Measurements from ENCODE around the gene EGFR.

Gene EGFR

GRCh38 chr7:55013851-55014250 is 5.0 kb upstream of the EGFR start:
- no peak for DNase-seq (ENCODE audit: low read depth, low spot score)
- Histone ChIP-seq H3K4me3 (ENCODE audit: low read length) (no peak overlapping the region), H3K36me3 (ENCODE audit: control insufficient read depth, insufficient read depth, low read length) (no peaks in the 10 kb centered on the region), H3K4me1 (ENCODE audit: control insufficient read depth, insufficient read depth, low read length) (no peaks in the 10 kb centered on the region), H3K27ac (ENCODE audit: low read length) (no peak overlapping the region), H3K9me3 (ENCODE audit: control insufficient read depth, insufficient read depth, low read length) (no peaks in the 10 kb centered on the region), H3K27me3 (ENCODE audit: control insufficient read depth, insufficient read depth, low read length) (peaks cover 13% of the 10 kb centered on the region)
- no CpG with 5 or more reads among the region's 1 CpG for WGBS (ENCODE audit: insufficient coverage, insufficient read length)

GRCh38 chr7:55016061-55016745 is 2.6 kb upstream of the EGFR start:
- peaks cover 26% of the 10 kb centered on the region for H3K27me3 ChIP-seq (ENCODE audit: control insufficient read depth, insufficient read depth, low read length)

DNA sequence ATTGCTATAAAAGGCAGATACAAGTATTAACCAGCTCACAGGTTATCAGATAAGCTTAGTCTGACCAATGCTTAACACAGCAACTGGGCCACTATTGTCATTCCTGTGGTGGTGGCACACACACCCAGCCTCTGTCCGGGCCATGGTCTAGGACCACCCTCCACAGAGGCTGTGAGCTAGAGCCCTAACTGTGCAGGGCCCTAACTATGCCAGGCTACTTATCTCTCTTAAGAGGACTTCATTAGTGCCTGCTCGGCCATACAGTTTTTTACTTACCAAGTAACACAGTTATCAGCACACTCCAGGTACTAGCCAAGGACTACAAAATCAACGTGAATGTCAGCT is 2.1 kb upstream of the EGFR start:
- Histone ChIP-seq H3K36me3 (ENCODE audit: control insufficient read depth, insufficient read depth, low read length) (no peaks in the 10 kb centered on the region), H3K27me3 (ENCODE audit: control insufficient read depth, insufficient read depth, low read length) (peaks cover 28% of the 10 kb centered on the region), H3K9me3 (ENCODE audit: control insufficient read depth, insufficient read depth, low read length) (no peaks in the 10 kb centered on the region), H3K4me3 (ENCODE audit: low read length) (no peak overlapping the region), H3K27ac (ENCODE audit: low read length) (no peak overlapping the region), H3K4me1 (ENCODE audit: control insufficient read depth, insufficient read depth, low read length) (peaks cover 2% of the 10 kb centered on the region; the same call in 1 of the 2 replicates)
- no CpG with 5 or more reads among the region's 3 CpGs for WGBS (ENCODE audit: insufficient coverage, insufficient read length)
- no peak for DNase-seq (ENCODE audit: low read depth, low spot score)

More at GRCh38 chr7:55016061-55016745, 2.6 kb upstream of the EGFR start:
- Histone ChIP-seq H3K27ac (ENCODE audit: low read length) (no peak overlapping the region), H3K36me3 (ENCODE audit: control insufficient read depth, insufficient read depth, low read length) (no peaks in the 10 kb centered on the region), H3K9me3 (ENCODE audit: control insufficient read depth, insufficient read depth, low read length) (no peaks in the 10 kb centered on the region), H3K4me1 (ENCODE audit: control insufficient read depth, insufficient read depth, low read length) (peaks cover 2% of the 10 kb centered on the region; the same call in 1 of the 2 replicates), H3K4me3 (ENCODE audit: low read length) (no peak overlapping the region)
- DNase-seq (ENCODE audit: low read depth, low spot score): no peak
- WGBS (ENCODE audit: insufficient coverage, insufficient read length): no CpG with 5 or more reads among the region's 5 CpGs

DNA sequence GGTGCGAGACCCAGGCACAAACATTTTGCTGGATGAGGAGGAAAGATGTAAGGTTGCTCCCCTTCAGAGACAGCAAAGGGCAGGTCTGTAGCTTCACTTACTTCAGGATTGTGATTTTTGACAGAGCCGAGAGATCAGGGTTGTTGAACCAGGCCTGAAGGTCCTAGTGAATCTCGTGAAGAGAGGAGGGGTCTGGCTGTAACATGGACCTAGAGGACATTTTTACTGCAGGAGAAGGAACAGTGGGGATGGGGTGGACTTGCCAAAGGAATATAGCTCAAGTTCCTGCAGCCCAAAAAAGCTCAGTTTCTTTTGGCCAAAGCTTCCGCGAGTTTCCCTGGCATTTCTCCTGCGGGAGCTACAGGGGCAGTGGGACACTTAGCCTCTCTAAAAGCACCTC is 976 bp upstream of the EGFR start:
- peaks cover 2% of the 10 kb centered on the region; the same call in 1 of the 2 replicates for H3K4me1 ChIP-seq (ENCODE audit: control insufficient read depth, insufficient read depth, low read length)
- no peak for DNase-seq (ENCODE audit: low read depth, low spot score)
- H3K27ac ChIP-seq (ENCODE audit: low read length): no peak overlapping the region
- H3K9me3 ChIP-seq (ENCODE audit: control insufficient read depth, insufficient read depth, low read length): no peaks in the 10 kb centered on the region
- H3K36me3 ChIP-seq (ENCODE audit: control insufficient read depth, insufficient read depth, low read length): no peaks in the 10 kb centered on the region
- no peak overlapping the region for H3K4me3 ChIP-seq (ENCODE audit: low read length)
- no CpG with 5 or more reads among the region's 6 CpGs for whole genome bisulfite sequencing (ENCODE audit: insufficient coverage, insufficient read length)
- peaks cover 28% of the 10 kb centered on the region for H3K27me3 ChIP-seq (ENCODE audit: control insufficient read depth, insufficient read depth, low read length)

DNA sequence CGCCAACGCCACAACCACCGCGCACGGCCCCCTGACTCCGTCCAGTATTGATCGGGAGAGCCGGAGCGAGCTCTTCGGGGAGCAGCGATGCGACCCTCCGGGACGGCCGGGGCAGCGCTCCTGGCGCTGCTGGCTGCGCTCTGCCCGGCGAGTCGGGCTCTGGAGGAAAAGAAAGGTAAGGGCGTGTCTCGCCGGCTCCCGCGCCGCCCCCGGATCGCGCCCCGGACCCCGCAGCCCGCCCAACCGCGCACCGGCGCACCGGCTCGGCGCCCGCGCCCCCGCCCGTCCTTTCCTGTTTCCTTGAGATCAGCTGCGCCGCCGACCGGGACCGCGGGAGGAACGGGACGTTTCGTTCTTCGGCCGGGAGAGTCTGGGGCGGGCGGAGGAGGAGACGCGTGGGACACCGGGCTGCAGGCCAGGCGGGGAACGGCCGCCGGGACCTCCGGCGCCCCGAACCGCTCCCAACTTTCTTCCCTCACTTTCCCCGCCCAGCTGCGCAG is 424 bp downstream of the EGFR start:
- no CpG with 5 or more reads among the region's 70 CpGs for WGBS (ENCODE audit: insufficient coverage, insufficient read length)
- H3K9me3 ChIP-seq (ENCODE audit: control insufficient read depth, insufficient read depth, low read length): no peaks in the 10 kb centered on the region
- no peaks in the 10 kb centered on the region for H3K36me3 ChIP-seq (ENCODE audit: control insufficient read depth, insufficient read depth, low read length)
- peaks cover 28% of the 10 kb centered on the region for H3K27me3 ChIP-seq (ENCODE audit: control insufficient read depth, insufficient read depth, low read length)
- DNase-seq (ENCODE audit: low read depth, low spot score): no peak
- peaks cover 2% of the 10 kb centered on the region; the same call in 1 of the 2 replicates for H3K4me1 ChIP-seq (ENCODE audit: control insufficient read depth, insufficient read depth, low read length)
- no peak overlapping the region for H3K27ac ChIP-seq (ENCODE audit: low read length)
- H3K4me3 ChIP-seq (ENCODE audit: low read length): peak overlapping the region; percentile 66; the same call in 1 of the 2 replicates

- Histone ChIP-seq H3K27ac (ENCODE audit: low read length) (no peak overlapping the region), H3K4me3 (ENCODE audit: low read length) (peak overlapping the region; percentile 66; the same call in 1 of the 2 replicates), H3K9me3 (ENCODE audit: control insufficient read depth, insufficient read depth, low read length) (no peaks in the 10 kb centered on the region), H3K4me1 (ENCODE audit: control insufficient read depth, insufficient read depth, low read length) (peaks cover 2% of the 10 kb centered on the region; the same call in 1 of the 2 replicates), H3K27me3 (ENCODE audit: control insufficient read depth, insufficient read depth, low read length) (peaks cover 28% of the 10 kb centered on the region), H3K36me3 (ENCODE audit: control insufficient read depth, insufficient read depth, low read length) (no peaks in the 10 kb centered on the region)
- WGBS (ENCODE audit: insufficient coverage, insufficient read length): no CpG with 5 or more reads among the region's 78 CpGs
- no peak for DNase-seq (ENCODE audit: low read depth, low spot score)
Measured at GRCh38 chr7:55019691-55020465, 1.1 kb downstream of the EGFR start.

DNA sequence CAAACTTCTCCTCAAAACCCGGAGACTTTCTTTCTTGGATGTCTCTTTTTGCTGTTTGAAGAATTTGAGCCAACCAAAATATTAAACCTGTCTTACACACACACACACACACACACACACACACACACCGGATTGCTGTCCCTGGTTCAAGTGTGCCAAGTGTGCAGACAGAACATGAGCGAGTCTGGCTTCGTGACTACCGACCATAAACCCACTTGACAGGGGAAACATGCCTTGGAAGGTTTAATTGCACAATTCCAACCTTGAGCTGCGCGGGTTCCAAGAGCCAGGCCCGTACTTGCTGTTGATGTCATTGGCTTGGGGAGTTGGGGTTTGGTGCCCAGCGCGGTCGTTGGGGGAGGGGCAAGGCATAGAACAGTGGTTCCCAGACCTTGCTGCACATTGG is 1.7 kb downstream of the EGFR start:
- no CpG with 5 or more reads among the region's 11 CpGs for WGBS (ENCODE audit: insufficient coverage, insufficient read length)

GRCh38 chr7:55021053-55021452 is 2.2 kb downstream of the EGFR start:
- peaks cover 28% of the 10 kb centered on the region for H3K27me3 ChIP-seq (ENCODE audit: control insufficient read depth, insufficient read depth, low read length)
- whole genome bisulfite sequencing (ENCODE audit: insufficient coverage, insufficient read length): no CpG with 5 or more reads among the region's 9 CpGs

More for the DNA sequence above, 1.7 kb downstream of the EGFR start:
- no peaks in the 10 kb centered on the region for H3K9me3 ChIP-seq (ENCODE audit: control insufficient read depth, insufficient read depth, low read length)
- H3K27ac ChIP-seq (ENCODE audit: low read length): no peak overlapping the region
- no peak for DNase-seq (ENCODE audit: low read depth, low spot score)
- peaks cover 28% of the 10 kb centered on the region for H3K27me3 ChIP-seq (ENCODE audit: control insufficient read depth, insufficient read depth, low read length)
- H3K4me3 ChIP-seq (ENCODE audit: low read length): no peak overlapping the region; the same call in 1 of the 2 replicates
- H3K36me3 ChIP-seq (ENCODE audit: control insufficient read depth, insufficient read depth, low read length): no peaks in the 10 kb centered on the region
- peaks cover 2% of the 10 kb centered on the region; the same call in 1 of the 2 replicates for H3K4me1 ChIP-seq (ENCODE audit: control insufficient read depth, insufficient read depth, low read length)

GRCh38 chr7:55022002-55022985 is 3.5 kb downstream of the EGFR start:
- WGBS (ENCODE audit: insufficient coverage, insufficient read length): no CpG with 5 or more reads among the region's 17 CpGs
- no peaks in the 10 kb centered on the region for H3K9me3 ChIP-seq (ENCODE audit: control insufficient read depth, insufficient read depth, low read length)
- H3K36me3 ChIP-seq (ENCODE audit: control insufficient read depth, insufficient read depth, low read length): no peaks in the 10 kb centered on the region
- H3K27ac ChIP-seq (ENCODE audit: low read length): no peak overlapping the region
- DNase-seq (ENCODE audit: low read depth, low spot score): no peak
- H3K4me1 ChIP-seq (ENCODE audit: control insufficient read depth, insufficient read depth, low read length): peaks cover 2% of the 10 kb centered on the region; the same call in 1 of the 2 replicates
- peaks cover 27% of the 10 kb centered on the region for H3K27me3 ChIP-seq (ENCODE audit: control insufficient read depth, insufficient read depth, low read length)
- H3K4me3 ChIP-seq (ENCODE audit: low read length): no peak overlapping the region

More at GRCh38 chr7:55021053-55021452, 2.2 kb downstream of the EGFR start:
- H3K36me3 ChIP-seq (ENCODE audit: control insufficient read depth, insufficient read depth, low read length): no peaks in the 10 kb centered on the region
- no peak overlapping the region for H3K27ac ChIP-seq (ENCODE audit: low read length)
- DNase-seq (ENCODE audit: low read depth, low spot score): no peak
- H3K9me3 ChIP-seq (ENCODE audit: control insufficient read depth, insufficient read depth, low read length): no peaks in the 10 kb centered on the region
- H3K4me1 ChIP-seq (ENCODE audit: control insufficient read depth, insufficient read depth, low read length): peaks cover 2% of the 10 kb centered on the region; the same call in 1 of the 2 replicates
- no peak overlapping the region for H3K4me3 ChIP-seq (ENCODE audit: low read length)
